HL-60/S4 treated with phorbol 12-myristate 13-acetate at 8.2 ng/mL for 4 days and 3 days (cell line): ENCODE data around the gene MACROD2.

ENCODE experiments used
- in situ Hi-C: fragments of 300-500 bp; cut with MboI; formaldehyde crosslinking; loops from 2 replicates; pipeline ENCODE4 v1.15.0; 2022; ENCODE audit warnings: low sequenced_read_pairs

The MACROD2 gene

DNA sequence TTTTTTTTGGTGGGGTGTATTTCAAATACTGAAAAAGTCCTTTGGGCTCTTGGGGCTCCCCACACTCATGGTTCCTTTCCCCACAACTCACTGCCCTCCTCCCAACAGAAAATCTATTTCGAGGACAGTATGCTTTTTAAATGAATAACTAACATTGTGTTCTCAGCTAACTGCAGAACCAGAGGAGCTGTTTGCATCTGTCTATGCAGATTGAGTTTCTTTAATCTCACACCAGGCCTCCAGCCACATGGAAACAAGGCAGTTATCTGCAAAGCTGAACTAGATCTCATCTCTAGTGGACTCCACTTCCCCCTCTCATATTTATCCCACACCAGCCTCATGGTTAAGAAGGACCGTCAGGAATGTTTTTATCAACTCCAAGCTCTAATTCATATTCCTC, 1622.8 kb downstream of the MACROD2 start:
- in situ Hi-C loops = no loop called here

DNA sequence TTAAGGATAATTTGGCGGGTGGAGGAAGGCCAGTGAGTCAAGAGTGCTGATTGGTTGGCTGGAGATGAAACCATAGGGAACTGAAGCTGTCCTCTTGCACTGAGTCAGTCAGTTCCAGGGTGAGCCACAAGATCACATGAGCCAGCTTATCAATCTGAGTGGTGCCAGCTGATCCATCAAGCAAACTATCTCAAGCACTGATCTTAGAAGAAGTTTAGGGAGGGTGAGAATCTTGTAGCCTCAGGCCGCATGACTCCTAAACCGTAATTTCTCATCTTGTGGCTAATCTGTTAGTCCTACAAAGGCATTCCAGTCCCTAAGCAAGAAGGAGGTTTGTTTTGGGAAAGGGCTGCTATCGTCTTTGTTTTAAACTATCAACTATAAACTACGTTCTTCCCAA, 1623.6 kb downstream of the MACROD2 start:
- in situ Hi-C loops = no loop called here

DNA sequence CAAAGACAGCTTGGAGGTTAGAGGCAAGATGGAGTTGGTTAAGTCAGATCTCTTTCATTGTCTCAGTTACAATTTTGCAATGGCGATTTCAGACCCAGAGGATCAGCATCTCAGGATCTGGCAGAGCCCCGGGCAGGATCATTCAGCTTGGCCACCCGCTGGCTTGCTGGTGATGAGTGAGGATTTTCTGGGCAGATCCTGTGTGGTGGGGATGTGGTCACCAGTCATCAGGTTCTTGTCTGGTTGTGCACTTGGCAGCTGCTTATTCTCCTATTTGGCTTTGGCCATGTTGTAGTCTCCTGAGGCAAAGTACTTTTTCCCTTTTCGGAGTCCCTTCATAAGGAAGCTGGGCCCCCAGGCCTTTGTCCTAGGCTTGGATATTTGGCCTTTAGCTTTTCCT, 1624.0 kb downstream of the MACROD2 start:
- in situ Hi-C loops = no loop called here

- in situ Hi-C loops = no loop called here
Observed at GRCh38 chr20:15619816-15620215, 1624.5 kb downstream of the MACROD2 start.

GRCh38 chr20:15622368-15622767, 1627.1 kb downstream of the MACROD2 start:
- in situ Hi-C loops = no loop called here

GRCh38 chr20:15623215-15623614, 1627.9 kb downstream of the MACROD2 start:
- in situ Hi-C loops = no loop called here

DNA sequence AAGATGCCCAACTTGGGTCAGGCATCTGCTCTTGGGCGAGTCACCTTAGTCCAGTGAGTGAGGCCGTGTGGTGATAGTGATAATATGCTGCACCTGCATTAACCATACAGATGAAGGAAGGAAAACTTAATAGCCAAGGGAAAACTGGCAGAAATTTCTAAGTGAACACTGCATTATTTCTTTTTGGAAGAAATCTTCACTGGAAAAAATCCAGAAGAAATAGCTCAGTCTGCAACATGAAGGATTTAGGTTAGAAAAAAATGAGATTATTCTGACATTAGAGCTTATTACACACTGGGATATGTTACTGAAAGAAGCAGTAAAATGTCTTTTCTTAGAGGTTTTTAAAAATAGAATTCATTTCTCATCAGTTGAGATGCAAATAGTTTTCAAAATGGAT, 1630.7 kb downstream of the MACROD2 start:
- in situ Hi-C loops = no loop called here

DNA sequence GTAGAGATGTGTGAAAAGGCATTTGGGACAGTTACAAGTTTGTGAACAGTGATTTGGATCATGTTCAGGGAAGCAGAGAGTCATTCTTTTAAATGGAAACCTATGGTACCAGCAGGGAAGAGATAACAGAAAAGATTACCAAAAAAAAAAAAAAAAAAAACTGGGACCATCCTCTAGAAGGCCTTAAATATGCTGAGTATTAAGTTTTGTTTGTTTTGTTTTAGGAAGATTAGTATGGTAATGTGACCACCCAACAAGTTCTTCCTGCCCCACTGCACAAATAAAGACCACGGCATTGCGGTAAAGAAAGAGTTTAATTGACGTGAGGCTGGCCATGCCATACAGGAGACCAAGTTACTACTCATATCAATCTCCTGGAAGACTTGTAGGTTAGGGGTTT, 1631.8 kb downstream of the MACROD2 start:
- in situ Hi-C loops = no loop called here

DNA sequence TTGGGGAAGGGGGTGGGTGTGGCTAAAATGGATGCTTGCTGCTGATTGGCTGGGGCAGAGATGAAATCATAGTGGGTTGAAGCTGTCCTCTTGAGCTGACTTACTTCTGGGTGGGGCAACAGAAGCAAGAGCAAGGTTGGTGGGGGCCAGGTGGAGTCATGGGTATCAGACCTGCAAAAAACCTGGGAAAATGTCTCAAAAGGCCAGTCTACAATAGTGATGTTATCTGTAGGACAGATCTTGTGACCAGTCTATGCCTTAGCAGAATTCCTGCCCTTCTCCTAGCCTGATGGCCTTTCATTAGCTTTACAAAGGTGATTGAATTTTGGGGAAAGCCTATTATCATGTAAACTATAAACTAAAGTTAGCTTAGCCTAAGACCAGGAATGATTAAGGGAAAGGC, 1632.2 kb downstream of the MACROD2 start:
- in situ Hi-C loops = no loop called here

DNA sequence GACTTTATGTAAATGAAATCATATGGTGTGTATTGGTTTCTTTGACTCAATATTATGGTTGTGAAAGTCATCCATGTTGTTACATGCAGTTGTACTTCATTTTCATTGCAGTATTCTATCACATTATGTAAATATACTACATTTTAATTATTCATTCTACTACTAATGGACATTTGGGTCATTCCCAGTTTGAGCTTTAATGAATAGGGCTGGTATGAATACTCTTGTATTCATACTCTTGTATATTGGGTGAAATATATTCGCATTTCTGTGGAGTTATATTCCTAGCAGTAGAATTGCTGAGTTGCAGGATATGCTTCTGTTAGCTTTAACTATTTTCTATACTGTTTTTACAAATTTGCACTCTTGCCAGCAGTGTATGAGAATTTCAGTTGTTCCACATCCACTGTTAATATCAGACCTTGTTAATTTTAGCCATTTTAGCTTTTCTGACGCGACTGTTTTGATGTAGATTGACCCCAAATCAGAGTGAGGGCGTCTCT, 1633.6 kb downstream of the MACROD2 start:
- in situ Hi-C loops = no loop called here

- in situ Hi-C loops = no loop called here
Observed at GRCh38 chr20:15630360-15630759, 1635.0 kb downstream of the MACROD2 start.

- in situ Hi-C loops = no loop called here
Observed at GRCh38 chr20:15632680-15633079, 1637.4 kb downstream of the MACROD2 start.

- in situ Hi-C loops = no loop called here
Observed at GRCh38 chr20:15634102-15634501, 1638.8 kb downstream of the MACROD2 start.

- in situ Hi-C loops = no loop called here
Observed at GRCh38 chr20:15637546-15637945, 1642.2 kb downstream of the MACROD2 start.

DNA sequence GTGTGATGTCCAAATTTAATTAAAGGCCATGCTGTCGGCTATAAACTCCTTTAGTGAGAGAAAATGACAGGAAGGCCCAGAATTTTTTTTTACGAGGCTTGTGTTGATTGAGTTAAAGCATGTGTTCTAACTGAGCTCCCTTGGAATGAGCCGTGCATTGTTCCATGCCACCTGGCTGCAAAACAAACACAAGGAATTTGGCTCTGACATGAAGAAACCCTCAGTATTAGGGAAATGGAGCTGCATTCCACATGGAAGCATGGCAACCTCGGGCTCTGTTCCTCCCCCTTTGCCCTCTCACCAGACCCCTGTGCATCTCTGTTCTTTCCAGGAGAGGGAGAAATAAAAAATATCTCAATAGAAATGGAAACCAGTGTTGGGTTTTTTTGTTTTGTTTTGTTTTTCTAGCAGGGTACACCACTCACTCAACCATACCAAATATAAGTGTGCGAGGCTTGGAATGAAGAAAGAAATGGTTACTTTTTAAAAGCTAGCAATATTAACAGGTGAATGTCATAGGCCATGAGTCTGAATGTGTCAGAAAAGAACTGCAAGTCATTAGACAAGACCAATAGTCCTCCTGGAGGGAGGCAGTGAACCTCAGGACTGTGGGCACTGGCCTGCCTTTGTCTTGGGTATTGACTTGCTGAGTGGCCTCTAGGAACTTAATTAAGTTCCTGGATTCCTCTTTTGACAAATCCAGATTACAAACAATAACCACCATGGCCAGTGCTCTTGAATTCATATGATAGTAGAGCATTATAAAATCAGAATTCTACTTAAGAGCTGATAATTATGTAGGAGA, 1642.8 kb downstream of the MACROD2 start:
- in situ Hi-C loops = no loop called here

DNA sequence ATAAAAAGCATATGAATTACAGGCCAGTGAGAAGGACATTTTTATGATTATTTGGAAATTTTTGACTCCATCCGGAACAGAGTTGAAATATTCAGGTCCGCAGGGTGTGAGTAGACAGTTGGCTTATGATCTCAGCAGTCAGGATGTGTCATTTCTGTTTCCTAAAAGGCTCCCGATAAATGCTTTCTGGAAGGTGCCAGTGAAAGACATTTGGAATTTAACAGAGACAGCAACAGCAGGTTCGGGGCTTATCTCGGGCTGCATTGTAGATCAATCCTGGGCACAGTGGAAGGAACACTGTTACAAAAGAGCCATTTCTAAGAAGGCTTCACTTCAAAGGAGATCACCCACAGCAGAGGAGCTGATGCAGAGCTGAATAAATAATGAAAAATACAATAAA, 1643.5 kb downstream of the MACROD2 start:
- in situ Hi-C loops = no loop called here

DNA sequence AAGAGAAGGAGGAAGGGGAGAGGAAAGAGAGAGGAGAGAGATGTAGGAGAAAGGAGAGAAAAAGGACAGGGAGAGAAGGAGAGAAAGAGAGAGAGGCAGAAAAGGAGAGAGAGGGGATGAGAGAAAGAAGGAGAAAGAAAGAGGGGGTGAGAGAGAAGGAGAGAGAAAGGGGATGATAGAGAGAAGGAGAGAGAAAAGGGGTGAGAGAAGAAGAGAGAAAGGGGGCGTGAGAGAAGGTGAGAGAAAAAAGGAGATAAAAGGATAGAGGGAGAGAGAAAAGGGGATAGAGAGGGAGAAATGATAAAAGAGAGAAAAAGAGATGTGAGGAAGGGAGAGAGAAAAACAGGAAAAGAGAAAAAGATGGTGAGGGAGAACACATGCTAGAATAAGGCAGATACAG, 1644.5 kb downstream of the MACROD2 start:
- in situ Hi-C loops = no loop called here

DNA sequence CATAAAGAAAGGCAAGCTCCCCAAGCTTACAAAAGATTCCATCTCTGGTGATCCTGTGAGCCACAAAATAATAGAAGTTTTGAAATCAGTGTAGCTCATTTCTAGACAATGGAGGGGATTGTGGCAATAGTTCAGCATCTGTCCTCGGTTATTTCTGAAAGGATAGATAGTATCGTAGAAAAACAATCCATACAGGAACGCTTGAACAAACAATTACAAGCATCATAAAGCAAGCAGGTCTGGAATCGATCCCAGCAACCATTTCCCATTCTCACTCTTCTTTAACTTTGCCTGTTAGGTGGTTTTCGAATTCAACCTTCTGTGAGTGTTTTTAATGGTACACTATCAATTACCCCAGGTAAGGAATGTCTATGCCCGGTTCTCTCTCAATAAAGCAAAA, 1646.8 kb downstream of the MACROD2 start:
- in situ Hi-C loops = no loop called here

DNA sequence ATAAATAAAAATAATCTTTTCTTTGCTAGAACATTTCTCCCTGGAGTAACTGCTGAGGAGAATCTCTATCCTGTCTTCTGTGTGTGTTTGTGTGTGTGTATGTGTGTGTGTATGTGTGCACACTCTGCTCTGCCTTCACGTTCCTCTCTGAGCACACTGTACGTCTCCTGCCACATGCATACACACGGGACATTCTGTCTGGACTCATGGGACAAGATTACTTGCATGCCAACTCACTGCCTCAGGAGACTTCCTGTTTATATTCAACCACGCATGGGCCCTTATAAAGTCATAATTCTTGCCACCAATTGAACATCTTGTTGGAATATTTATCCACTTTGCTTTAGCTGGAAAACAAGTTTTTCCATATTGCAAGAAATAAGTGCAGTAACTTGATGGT, 1647.4 kb downstream of the MACROD2 start:
- in situ Hi-C loops = no loop called here

DNA sequence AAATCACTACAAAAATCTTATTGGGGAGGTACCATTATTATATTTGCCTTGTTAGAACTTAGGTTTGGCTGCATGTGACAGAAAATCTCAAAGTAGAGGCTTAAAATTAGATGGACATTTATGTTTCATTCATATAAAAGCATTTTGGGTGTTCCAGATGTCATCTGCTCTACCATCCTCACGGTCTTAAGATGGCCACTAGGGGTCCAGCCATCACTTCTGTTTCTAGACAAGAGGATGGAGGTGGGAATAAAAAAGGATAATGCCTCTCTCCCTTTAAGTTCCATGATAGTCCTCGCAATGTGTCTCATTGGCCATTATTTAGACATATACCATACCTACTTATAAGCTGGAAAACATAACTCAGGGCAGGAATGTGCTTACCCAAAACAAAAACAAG, 1648.4 kb downstream of the MACROD2 start:
- in situ Hi-C loops = no loop called here

- in situ Hi-C loops = no loop called here
Observed at GRCh38 chr20:15645816-15646215, 1650.5 kb downstream of the MACROD2 start.

- in situ Hi-C loops = no loop called here
Observed at GRCh38 chr20:15653396-15654207, 1658.3 kb downstream of the MACROD2 start.
